SK-N-MC (cell line): ENCODE results near the gene TICRR.

Source experiments
- EZH2 ChIP-seq: fragments of 200-600 bp; sonication (generic); IDR thresholded peaks from one replicate; pipeline ENCODE4 v1.6.1; 2017; ENCODE audit warnings: antibody characterized with exemption
- POLR2AphosphoS5 ChIP-seq: IDR thresholded peaks from 2 replicates; pipeline ENCODE4 v1.6.1; 2012; ENCODE audit warnings: mild to moderate bottlenecking, low read depth, low read length, borderline replicate concordance

DNA sequence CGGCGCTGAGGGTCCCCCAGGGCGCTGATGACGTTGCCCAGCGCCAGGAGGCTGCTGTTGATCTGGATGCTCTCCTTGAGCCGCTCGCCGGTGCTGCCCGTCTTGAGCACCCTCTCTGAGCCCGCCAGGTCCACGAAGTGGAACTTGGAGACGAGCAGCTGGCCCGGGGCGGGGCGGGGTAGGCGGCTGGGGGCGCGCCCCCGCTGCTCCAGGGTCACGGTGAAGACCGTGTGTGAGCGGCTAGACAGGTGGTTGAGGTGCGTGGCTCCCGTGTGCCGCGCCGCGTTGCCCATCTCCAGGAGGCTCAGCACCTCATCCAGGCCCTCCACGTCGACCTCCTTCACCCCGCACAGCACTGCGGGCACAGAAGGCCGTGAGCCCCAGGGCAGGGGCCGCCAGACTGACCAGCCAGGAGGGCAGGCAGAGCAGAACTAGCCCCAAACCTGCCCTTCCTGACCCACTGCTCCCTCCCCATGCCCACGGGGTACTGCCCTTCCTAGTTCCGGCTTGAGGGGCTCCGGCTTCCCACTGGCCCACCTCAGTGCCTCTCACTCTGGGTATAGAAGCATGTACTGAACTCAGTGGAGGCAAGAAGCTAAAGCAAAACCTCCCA, 73.8 kb downstream of the TICRR start:
- TF ChIP-seq POLR2AphosphoS5 (no peak), EZH2 (no peak)
